Measurements from ENCODE around the gene XDH. TPM values are rescaled to one million over a fixed set of nuclear protein-coding genes. Genes with fewer than 3 reads are reported as not detected.

XDH gene
- not detected in 2 replicates for total RNA-seq

- peaks cover 9% of the 10 kb centered on the region for H3K4me1 Mint-ChIP-seq
- no peak for DNase-seq
- peaks cover 8% of the 10 kb centered on the region for H3K27me3 Mint-ChIP-seq
- intact Hi-C loops (cut with micrococcal nuclease) = no loop called here
- no peak within 1 kb of the TSS for H3K4me3 Mint-ChIP-seq
- no peaks in the 10 kb centered on the region for H3K36me3 Mint-ChIP-seq (ENCODE audit: low read depth)
- H3K9me3 Mint-ChIP-seq = peaks cover 15% of the 10 kb centered on the region
- no peak within 1 kb of the TSS for H3K27ac Mint-ChIP-seq
Measured at GRCh38 chr2:31414601-31415241, at the start of gene XDH. XDH (minus strand) TSS chr2:31414742; CDS start chr2:31414666, 76 bp downstream.

- no peak for DNase-seq
- H3K9me3 Mint-ChIP-seq = peaks cover 9% of the 10 kb centered on the region
- no peaks in the 10 kb centered on the region for H3K4me1 Mint-ChIP-seq
- no peak overlapping the region for H3K27ac Mint-ChIP-seq
- peaks cover 7% of the 10 kb centered on the region for H3K27me3 Mint-ChIP-seq
- intact Hi-C loops (cut with micrococcal nuclease) = no loop called here
- no peak overlapping the region for H3K4me3 Mint-ChIP-seq
- H3K36me3 Mint-ChIP-seq (ENCODE audit: low read depth) = no peaks in the 10 kb centered on the region
Measured at GRCh38 chr2:31457651-31458050, 43.1 kb upstream of the XDH start.

- no peaks in the 10 kb centered on the region for H3K27me3 Mint-ChIP-seq
- H3K36me3 Mint-ChIP-seq (ENCODE audit: low read depth) = no peaks in the 10 kb centered on the region
- H3K4me3 Mint-ChIP-seq = no peak overlapping the region
- no peaks in the 10 kb centered on the region for H3K4me1 Mint-ChIP-seq
- no peak for DNase-seq
- no peak overlapping the region for H3K27ac Mint-ChIP-seq
- intact Hi-C loops (cut with micrococcal nuclease) = no loop called here
- H3K9me3 Mint-ChIP-seq = peaks cover 14% of the 10 kb centered on the region
Measured at GRCh38 chr2:31446848-31447247, 32.3 kb upstream of the XDH start.

GRCh38 chr2:31442376-31442775 is 27.8 kb upstream of the XDH start:
- H3K4me3 Mint-ChIP-seq = no peak overlapping the region
- no peak for DNase-seq
- peaks cover 8% of the 10 kb centered on the region for H3K9me3 Mint-ChIP-seq
- no peak overlapping the region for H3K27ac Mint-ChIP-seq
- no peaks in the 10 kb centered on the region for H3K27me3 Mint-ChIP-seq
- H3K36me3 Mint-ChIP-seq (ENCODE audit: low read depth) = no peaks in the 10 kb centered on the region
- H3K4me1 Mint-ChIP-seq = no peaks in the 10 kb centered on the region
- intact Hi-C loops (cut with micrococcal nuclease) = no loop called here

- no peak for DNase-seq
- no peak overlapping the region for H3K27ac Mint-ChIP-seq
- H3K36me3 Mint-ChIP-seq (ENCODE audit: low read depth) = no peaks in the 10 kb centered on the region
- intact Hi-C loops (cut with micrococcal nuclease) = no loop called here
- H3K9me3 Mint-ChIP-seq = peaks cover 8% of the 10 kb centered on the region
- no peaks in the 10 kb centered on the region for H3K27me3 Mint-ChIP-seq
- no peaks in the 10 kb centered on the region for H3K4me1 Mint-ChIP-seq
- no peak overlapping the region for H3K4me3 Mint-ChIP-seq
Measured at GRCh38 chr2:31440764-31441163, 26.2 kb upstream of the XDH start.

DNA sequence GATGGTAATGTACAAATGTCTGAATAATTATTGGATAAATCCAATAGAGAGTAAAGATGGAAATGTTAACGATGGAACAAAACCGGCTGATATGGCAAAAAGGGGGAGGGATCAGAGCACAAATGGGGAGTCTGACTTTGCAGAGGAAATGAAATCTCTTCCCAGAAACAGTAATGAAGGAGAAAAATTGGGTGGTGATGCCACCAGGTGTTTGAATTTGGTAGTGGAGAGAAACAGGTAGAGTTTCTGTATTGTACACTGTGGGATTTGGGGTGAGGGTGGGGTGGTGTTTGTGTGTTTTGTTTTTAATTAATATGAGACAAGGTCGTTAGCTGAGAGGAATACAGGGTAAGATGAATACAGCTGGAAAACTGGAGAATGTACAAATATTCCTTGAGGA is 20.4 kb upstream of the XDH start:
- peaks cover 4% of the 10 kb centered on the region for H3K4me1 Mint-ChIP-seq
- H3K27me3 Mint-ChIP-seq = no peaks in the 10 kb centered on the region
- H3K9me3 Mint-ChIP-seq = no peaks in the 10 kb centered on the region
- no peak overlapping the region for H3K27ac Mint-ChIP-seq
- no peak overlapping the region for H3K4me3 Mint-ChIP-seq
- DNase-seq = no peak
- H3K36me3 Mint-ChIP-seq (ENCODE audit: low read depth) = no peaks in the 10 kb centered on the region
- intact Hi-C loops (cut with micrococcal nuclease) = no loop called here

DNA sequence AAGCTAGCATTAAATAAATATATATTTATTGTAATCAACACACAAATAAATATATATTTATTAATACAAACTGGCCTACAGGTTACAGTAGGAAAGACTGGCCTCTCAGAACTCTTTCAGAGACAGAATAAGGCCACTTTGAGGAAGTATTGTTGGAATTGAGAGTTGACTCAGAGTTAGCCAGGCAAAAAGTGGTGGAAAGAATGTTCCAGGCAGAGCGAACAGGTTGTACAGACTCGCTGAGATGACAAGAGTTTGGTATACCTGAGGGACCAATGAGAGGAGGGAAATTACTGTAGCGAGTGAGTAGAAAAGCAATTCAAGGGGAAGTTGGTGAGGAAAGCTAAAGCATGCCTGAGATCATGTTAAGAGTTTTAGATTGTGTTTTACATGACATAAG is 19.0 kb upstream of the XDH start:
- Mint-ChIP-seq H3K9me3 (no peaks in the 10 kb centered on the region), H3K36me3 (ENCODE audit: low read depth) (no peaks in the 10 kb centered on the region), H3K27me3 (peaks cover 2% of the 10 kb centered on the region), H3K4me1 (peaks cover 7% of the 10 kb centered on the region), H3K4me3 (no peak overlapping the region), H3K27ac (no peak overlapping the region)
- no peak for DNase-seq
- intact Hi-C loops (cut with micrococcal nuclease) = no loop called here

GRCh38 chr2:31430439-31431165 is 16.1 kb upstream of the XDH start:
- intact Hi-C loops (cut with micrococcal nuclease) = no loop called here
- H3K4me3 Mint-ChIP-seq = no peak overlapping the region
- H3K4me1 Mint-ChIP-seq = peaks cover 7% of the 10 kb centered on the region

GRCh38 chr2:31429759-31430438 is 15.4 kb upstream of the XDH start:
- intact Hi-C loops (cut with micrococcal nuclease) = no loop called here
- no peak for DNase-seq
- no peaks in the 10 kb centered on the region for H3K36me3 Mint-ChIP-seq (ENCODE audit: low read depth)
- peaks cover 4% of the 10 kb centered on the region for H3K27me3 Mint-ChIP-seq
- H3K27ac Mint-ChIP-seq = no peak overlapping the region
- peaks cover 7% of the 10 kb centered on the region for H3K4me1 Mint-ChIP-seq
- no peak overlapping the region for H3K4me3 Mint-ChIP-seq
- H3K9me3 Mint-ChIP-seq = no peaks in the 10 kb centered on the region

More at GRCh38 chr2:31430439-31431165, 16.1 kb upstream of the XDH start:
- DNase-seq = no peak
- Mint-ChIP-seq H3K36me3 (ENCODE audit: low read depth) (no peaks in the 10 kb centered on the region), H3K9me3 (no peaks in the 10 kb centered on the region), H3K27ac (no peak overlapping the region), H3K27me3 (peaks cover 2% of the 10 kb centered on the region)

GRCh38 chr2:31429040-31429439 is 14.5 kb upstream of the XDH start:
- H3K36me3 Mint-ChIP-seq (ENCODE audit: low read depth) = no peaks in the 10 kb centered on the region
- DNase-seq = no peak
- peaks cover 7% of the 10 kb centered on the region for H3K4me1 Mint-ChIP-seq
- peaks cover 4% of the 10 kb centered on the region for H3K27me3 Mint-ChIP-seq
- no peak overlapping the region for H3K4me3 Mint-ChIP-seq
- H3K27ac Mint-ChIP-seq = no peak overlapping the region
- intact Hi-C loops (cut with micrococcal nuclease) = no loop called here
- H3K9me3 Mint-ChIP-seq = no peaks in the 10 kb centered on the region

DNA sequence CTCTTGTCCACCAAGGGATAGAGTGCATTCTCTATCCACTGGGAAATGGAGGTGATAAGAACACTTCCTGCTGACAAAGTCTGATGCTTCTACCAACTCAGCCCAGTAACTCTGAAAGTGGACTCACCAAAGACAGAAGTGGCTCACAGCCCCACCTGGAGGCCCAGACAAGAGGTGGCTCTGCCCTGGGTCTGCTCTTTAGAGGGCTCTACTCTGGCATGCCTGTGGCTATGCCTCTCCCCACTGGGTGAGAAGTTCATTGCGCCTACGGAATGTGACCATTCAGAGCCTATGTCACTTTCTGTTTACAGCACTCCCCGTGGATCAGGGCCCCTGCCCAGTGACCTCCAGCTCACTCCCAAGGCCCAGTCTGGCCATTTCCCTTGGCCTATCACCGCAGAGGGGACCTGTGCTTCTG is 13.5 kb upstream of the XDH start:
- no peak for DNase-seq
- H3K9me3 Mint-ChIP-seq = no peaks in the 10 kb centered on the region
- peaks cover 4% of the 10 kb centered on the region for H3K27me3 Mint-ChIP-seq
- intact Hi-C loops (cut with micrococcal nuclease) = no loop called here
- H3K4me3 Mint-ChIP-seq = no peak overlapping the region
- no peak overlapping the region for H3K27ac Mint-ChIP-seq
- peaks cover 7% of the 10 kb centered on the region for H3K4me1 Mint-ChIP-seq
- H3K36me3 Mint-ChIP-seq (ENCODE audit: low read depth) = no peaks in the 10 kb centered on the region

DNA sequence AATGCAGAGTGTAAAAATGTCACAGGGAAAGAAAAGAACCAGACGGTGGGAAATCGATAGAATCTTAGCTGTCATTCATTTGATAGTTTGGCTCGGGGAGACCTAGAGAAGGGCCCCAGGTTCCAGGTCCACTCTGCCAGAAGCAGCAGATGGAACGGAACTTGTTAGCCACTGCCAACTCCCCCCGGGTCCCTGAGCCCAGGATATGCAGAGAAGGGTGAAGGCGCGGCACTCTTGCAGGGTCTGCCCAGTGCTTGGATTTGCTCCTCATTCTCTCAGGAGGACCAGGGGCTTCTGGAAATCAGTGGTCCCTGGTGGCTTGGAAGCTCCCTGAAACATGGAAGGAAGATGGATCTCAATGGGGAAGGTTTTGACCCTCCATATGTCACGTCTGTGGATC is 11.6 kb upstream of the XDH start:
- no peak overlapping the region for H3K27ac Mint-ChIP-seq
- DNase-seq = no peak
- no peaks in the 10 kb centered on the region for H3K36me3 Mint-ChIP-seq (ENCODE audit: low read depth)
- H3K4me1 Mint-ChIP-seq = peaks cover 7% of the 10 kb centered on the region
- no peak overlapping the region for H3K4me3 Mint-ChIP-seq
- intact Hi-C loops (cut with micrococcal nuclease) = no loop called here
- H3K9me3 Mint-ChIP-seq = peaks cover 9% of the 10 kb centered on the region
- H3K27me3 Mint-ChIP-seq = peaks cover 4% of the 10 kb centered on the region

GRCh38 chr2:31421634-31422033 is 7.1 kb upstream of the XDH start:
- intact Hi-C loops (cut with micrococcal nuclease) = no loop called here
- Mint-ChIP-seq H3K27me3 (peaks cover 4% of the 10 kb centered on the region), H3K27ac (no peak overlapping the region), H3K36me3 (ENCODE audit: low read depth) (no peaks in the 10 kb centered on the region), H3K4me3 (no peak overlapping the region), H3K4me1 (peaks cover 2% of the 10 kb centered on the region), H3K9me3 (peaks cover 26% of the 10 kb centered on the region)
- no peak for DNase-seq

GRCh38 chr2:31420936-31421335 is 6.4 kb upstream of the XDH start:
- H3K4me1 Mint-ChIP-seq = peaks cover 7% of the 10 kb centered on the region
- H3K27ac Mint-ChIP-seq = no peak overlapping the region
- H3K36me3 Mint-ChIP-seq (ENCODE audit: low read depth) = no peaks in the 10 kb centered on the region
- H3K4me3 Mint-ChIP-seq = no peak overlapping the region
- intact Hi-C loops (cut with micrococcal nuclease) = no loop called here
- H3K27me3 Mint-ChIP-seq = peaks cover 4% of the 10 kb centered on the region
- no peak for DNase-seq
- peaks cover 26% of the 10 kb centered on the region for H3K9me3 Mint-ChIP-seq

Measured in activated CD4-positive, alpha-beta T cell treated with anti-CD3 and anti-CD28 coated beads, Interleukin-2, amount 10 ng/mL, durations not matched to agents 24 days and 14 days (primary cell).